SW 1271 (cell line): ENCODE results near the gene SLCO1C1.
"Not testable (repeated sequence)": the region's sequence is repeated elsewhere in the genome, so short reads cannot be mapped to it uniquely, and the experiment has no call there.

Experiments used
- DNase-seq, 2 experiments: peaks; one replicate each; lab custom pipeline; 2025; lab: John Stamatoyannopoulos, UW

SLCO1C1 gene

DNA sequence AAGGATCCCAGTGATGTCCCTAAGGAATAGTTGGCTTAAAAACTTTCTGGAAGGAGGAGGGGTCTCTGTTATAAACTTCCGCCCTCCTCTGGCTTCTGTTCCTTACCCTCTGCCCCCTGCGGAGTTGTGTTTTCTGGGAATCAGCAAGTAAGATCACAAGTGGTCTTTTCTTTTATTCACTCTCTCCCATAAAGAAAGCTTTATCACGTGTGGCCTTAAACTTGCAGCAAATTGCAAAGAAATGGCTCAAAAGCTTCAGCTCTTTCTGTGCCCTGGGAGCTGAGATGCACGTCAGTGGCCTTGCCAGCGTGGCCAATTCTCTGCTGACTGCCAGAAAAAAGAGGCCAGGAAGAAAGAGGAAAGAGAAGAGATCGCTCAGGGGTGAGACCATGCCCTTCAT is at the start of gene SLCO1C1:
SLCO1C1 (plus strand) TSS at position 101 of the 400 bp plus-strand sequence. CDS start 4,245 bp downstream, outside the sequence.
- DNase-seq = no peak

GRCh38 chr12:20646239-20646827 is 48.8 kb upstream of the SLCO1C1 start:
- DNase-seq = peak in 1 of 2 experiments; percentile 76

- DNase-seq = no peak
Observed at GRCh38 chr12:20653871-20654270, 41.3 kb upstream of the SLCO1C1 start.

GRCh38 chr12:20656600-20656999 is 38.5 kb upstream of the SLCO1C1 start:
- DNase-seq = no peak

DNA sequence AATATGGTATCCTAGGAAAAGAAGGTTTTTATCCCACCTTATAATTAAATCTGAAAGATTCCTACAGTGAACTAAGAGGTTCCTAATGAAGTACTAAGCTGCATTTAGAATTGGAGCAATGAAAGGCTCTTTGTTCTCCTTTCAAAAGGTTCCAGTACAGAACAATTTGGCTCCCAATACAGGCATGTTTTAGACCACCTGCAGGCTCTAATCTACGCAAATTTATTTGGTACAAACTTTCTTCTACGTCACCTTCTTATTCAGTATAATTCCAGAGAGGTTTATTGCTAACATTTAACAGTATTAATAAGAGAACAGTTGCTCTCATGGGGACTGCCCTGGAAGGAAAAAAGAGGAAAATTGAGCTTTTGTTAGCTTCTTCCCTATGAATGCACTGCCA is 37.6 kb upstream of the SLCO1C1 start:
- no peak for DNase-seq

- no peak for DNase-seq
Observed at GRCh38 chr12:20681334-20681733, 13.8 kb upstream of the SLCO1C1 start.

DNA sequence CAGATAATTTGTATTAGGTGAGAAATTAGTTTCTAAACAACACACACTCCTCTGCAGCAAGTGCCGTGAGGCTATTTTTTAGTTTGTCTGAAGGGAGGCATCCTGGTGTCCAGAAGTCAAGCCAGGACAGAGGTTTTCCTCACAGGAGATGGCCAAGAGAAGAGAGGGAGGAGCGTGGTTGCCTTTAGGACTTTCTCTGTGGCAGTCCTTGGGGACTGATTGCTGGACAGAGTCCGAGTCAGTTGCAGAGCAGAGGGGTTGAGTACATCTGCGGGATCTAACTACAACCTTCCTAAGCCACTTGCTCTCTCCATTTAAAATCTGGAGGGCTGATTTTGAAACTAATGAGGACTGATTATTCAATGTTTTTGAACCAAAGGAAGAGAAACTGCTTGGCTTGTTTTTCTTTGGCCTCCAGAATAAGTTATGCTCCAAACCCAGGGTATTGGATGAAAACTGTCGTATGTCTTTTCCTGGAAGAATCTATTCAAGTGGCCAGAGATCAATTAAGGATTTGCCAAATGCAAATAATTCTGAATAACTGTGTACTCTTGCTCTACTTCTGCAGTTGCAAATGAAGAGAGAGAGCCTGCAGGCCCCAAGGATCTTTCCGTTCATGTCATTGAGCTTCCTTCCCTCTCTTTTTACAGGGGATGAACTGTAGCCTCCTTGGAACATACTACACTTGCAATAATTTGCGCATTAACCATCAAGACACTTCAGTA is 1.2 kb downstream of the SLCO1C1 start:
- DNase-seq = no peak

- no peak for DNase-seq
Observed at GRCh38 chr12:20701106-20701505, 6.0 kb downstream of the SLCO1C1 start.

DNA sequence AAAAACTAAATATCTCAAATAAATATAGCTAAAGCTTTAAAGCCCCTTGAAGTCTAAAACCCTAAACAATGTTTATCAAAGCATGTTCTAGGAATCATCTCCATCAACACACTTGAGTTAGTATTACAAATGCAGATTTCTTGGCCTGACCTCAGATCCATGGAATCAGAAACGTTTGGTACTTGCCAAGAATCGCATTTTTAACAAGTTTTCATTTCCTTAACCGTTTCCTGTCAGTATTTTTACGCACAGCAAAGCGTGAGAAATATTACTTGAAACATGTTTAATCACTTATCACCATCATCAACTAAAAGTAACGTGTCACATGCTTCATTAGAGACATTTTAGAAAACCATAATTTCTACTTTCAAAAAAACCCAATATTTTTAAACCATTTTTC is 9.7 kb downstream of the SLCO1C1 start:
- no peak for DNase-seq

DNA sequence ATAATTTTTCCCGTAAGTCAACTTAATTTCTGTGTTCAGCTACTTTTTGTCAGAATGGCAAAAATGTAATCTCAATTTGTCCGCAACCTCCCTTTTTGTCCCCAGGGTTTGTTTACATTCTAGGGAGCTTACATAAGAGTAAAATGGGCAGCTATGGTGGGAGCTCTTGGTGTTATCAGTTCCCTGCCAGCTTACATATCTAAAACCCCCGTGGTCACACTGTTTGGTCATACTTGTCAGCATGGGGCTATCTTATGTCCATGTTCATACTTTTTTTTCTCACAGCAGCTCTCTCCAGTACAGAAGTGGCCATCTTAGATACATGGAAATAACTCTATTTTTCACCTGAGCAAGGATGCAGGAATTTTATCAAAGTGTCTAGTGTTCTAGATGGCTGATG is 16.7 kb downstream of the SLCO1C1 start:
- no peak for DNase-seq

DNA sequence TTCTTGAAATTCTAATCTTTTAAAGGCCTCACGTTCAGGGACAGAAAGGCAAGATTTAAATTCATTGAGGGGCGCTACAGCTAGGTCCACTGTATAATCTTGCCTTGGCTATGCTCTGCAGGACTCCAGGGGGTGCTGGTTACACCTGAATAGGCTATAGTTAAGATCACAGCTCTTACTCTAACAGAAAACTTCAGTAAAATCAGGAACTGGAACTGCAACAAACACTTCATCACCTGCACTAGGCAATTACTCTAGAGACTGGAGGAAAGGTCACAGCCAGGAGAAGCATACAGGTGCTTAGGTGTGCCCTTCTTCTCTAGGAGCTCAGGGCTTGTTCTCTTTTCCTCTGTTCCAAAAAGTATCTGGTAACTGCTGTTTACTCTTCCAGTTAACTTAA is 20.9 kb downstream of the SLCO1C1 start:
- no peak for DNase-seq

- no peak for DNase-seq
Observed at GRCh38 chr12:20716985-20717384, 21.9 kb downstream of the SLCO1C1 start.

- DNase-seq = no peak
Observed at GRCh38 chr12:20718294-20718693, 23.2 kb downstream of the SLCO1C1 start.

- no peak for DNase-seq
Observed at GRCh38 chr12:20722142-20722541, 27.0 kb downstream of the SLCO1C1 start.

GRCh38 chr12:20731274-20731673 is 36.1 kb downstream of the SLCO1C1 start:
- peak in 1 of 2 experiments; percentile 39 for DNase-seq

GRCh38 chr12:20740972-20741371 is 45.8 kb downstream of the SLCO1C1 start:
- DNase-seq = no peak

GRCh38 chr12:20748198-20748597 is 53.1 kb downstream of the SLCO1C1 start:
- no peak for DNase-seq

DNA sequence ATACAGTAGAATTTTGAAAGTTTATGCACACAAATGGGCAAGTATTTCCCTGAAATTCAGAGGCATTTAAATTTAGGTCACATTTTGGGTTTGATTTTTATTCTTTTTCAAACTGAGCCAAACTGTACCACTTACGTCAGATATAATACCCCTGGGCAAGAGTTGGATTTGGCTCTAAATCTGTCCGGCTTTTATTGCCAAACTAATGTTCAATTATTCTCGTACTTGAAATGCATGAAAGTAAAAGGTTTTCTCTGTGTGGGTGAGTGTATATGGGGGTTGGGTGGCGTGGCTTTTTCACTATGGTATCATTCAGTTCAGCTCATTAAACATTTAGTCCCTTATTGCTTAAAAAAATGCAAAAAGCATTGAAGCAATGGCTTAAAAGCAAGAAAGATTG is 55.9 kb downstream of the SLCO1C1 start:
- no peak for DNase-seq

DNA sequence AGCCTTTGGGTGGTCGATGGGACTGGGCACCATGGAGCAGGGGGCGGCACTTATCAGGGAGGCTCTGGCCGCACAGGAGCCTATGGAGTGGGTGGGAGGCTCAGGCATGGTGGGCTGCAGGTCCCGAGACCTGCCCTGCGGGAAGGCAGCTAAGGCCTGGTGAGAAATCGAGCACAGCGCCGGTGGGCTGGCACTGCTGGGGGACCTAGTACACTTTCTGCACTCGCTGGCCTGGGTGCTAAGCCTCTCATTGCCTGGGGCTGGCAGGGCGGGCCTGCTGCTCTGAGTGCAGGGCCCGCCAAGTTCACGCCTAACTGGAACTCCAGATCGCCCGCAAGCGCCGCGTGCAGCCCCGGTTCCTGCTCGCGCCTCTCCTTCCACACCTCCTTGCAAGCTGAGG is 82.3 kb downstream of the SLCO1C1 start:
- DNase-seq = no peak

DNA sequence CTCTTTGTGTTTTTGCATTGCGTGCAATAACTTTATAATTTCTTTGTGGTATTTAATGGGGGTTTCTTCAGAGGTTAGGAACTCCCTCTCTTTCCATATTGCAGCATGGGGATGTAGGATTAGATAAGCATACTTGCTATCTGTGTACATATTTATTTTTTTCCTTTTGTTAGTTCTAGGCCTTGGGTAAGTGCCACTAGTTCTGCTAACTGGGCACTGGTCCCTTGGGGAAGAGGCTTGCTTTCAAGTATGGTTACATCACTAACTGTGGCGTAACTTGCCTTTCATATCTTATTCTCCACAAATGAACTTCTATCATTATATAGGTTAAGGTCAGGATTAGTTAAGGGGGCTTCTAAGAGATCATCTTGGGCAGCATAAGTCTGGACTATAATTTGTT is 83.8 kb downstream of the SLCO1C1 start:
- DNase-seq = no peak

- not testable (repeated sequence) for DNase-seq
Observed at GRCh38 chr12:20779971-20780370, 84.8 kb downstream of the SLCO1C1 start.

- DNase-seq = not testable (repeated sequence)
Observed at GRCh38 chr12:20783796-20784357, 88.7 kb downstream of the SLCO1C1 start.

DNA sequence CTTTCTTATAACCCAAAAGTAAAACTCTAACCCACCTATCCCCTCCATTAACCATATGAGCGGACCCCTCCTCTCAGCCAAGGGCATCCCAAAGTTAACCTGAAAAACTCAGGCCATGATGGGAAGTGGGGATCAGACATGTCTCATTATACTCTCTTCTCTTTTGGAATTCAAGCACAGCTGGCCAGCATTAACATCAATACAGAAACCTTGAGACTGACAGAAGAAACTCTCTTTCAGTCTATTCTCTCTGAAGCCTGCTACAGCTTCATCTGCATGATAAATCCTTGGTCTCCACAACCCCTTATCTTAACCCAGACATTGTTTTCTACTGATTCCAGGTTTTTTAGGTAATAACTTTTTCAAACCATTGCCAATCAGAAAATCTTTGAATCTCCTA is 97.8 kb downstream of the SLCO1C1 start:
- no peak for DNase-seq
